ENCODE results near the gene TNC.

- TF ChIP-seq CTCF (IDR thresholded peaks at IDR 0.05 in 8 of 11, conservative IDR thresholded peaks at IDR 0.05 in 3 of 11) (no peak), POLR2AphosphoS5 (IDR thresholded peaks at IDR 0.05) (no peak), POLR2A (IDR thresholded peaks at IDR 0.05) (no peak)
Observed at GRCh38 chr9:115010874-115011273, 107.1 kb downstream of the TNC start.

All from spleen (tissue), 7 donors.